ENCODE measurements around the gene TTC21B. TPM values are rescaled to one million over a fixed set of nuclear protein-coding genes. Genes with fewer than 3 reads are reported as not detected.
"Not testable (repeated sequence)": the region's sequence is repeated elsewhere in the genome, so short reads cannot be mapped to it uniquely, and the experiment has no call there.

TTC21B gene
- total RNA-seq, 1 experiment from 2014 or later: 14.7 TPM

GRCh38 chr2:165985120-165985519 lies 31.5 kb upstream of the TTC21B start:
- CTCF ChIA-PET: no interaction called here
- BruUV-seq (replicated peaks): no TSS peak
- no peak for DNase-seq
- intact Hi-C loops (cut with micrococcal nuclease; ENCODE audit: unreplicated experiment): no loop called here
- no peaks in the 10 kb centered on the region for H3K4me1 Mint-ChIP-seq (ENCODE audit: low read depth, unreplicated experiment)
- no peak overlapping the region for H3K27ac Mint-ChIP-seq (ENCODE audit: unreplicated experiment)
- H3K36me3 Mint-ChIP-seq (ENCODE audit: insufficient read depth, unreplicated experiment): no peaks in the 10 kb centered on the region
- no peak overlapping the region for H3K4me3 Mint-ChIP-seq (ENCODE audit: low read depth, unreplicated experiment)
- no peaks in the 10 kb centered on the region for H3K9me3 Mint-ChIP-seq (ENCODE audit: low read depth, unreplicated experiment)
- no peak for TF ChIP-seq CTCF (IDR thresholded peaks at IDR 0.05; ENCODE audit: unreplicated experiment)
- no peaks in the 10 kb centered on the region for H3K27me3 Mint-ChIP-seq (ENCODE audit: unreplicated experiment)

- H3K36me3 Mint-ChIP-seq (ENCODE audit: insufficient read depth, unreplicated experiment); H3K27me3 Mint-ChIP-seq (ENCODE audit: unreplicated experiment); H3K9me3 Mint-ChIP-seq (ENCODE audit: low read depth, unreplicated experiment); intact Hi-C loops (cut with micrococcal nuclease; ENCODE audit: unreplicated experiment); DNase-seq; H3K27ac Mint-ChIP-seq (ENCODE audit: unreplicated experiment); BruUV-seq (replicated peaks); CTCF ChIA-PET; H3K4me3 Mint-ChIP-seq (ENCODE audit: low read depth, unreplicated experiment): not testable (repeated sequence)
- peaks cover 10% of the 10 kb centered on the region for H3K4me1 Mint-ChIP-seq (ENCODE audit: low read depth, unreplicated experiment)
These were observed 18.6 kb upstream of the TTC21B start for GRCh38 chr2:165972161-165972560.

GRCh38 chr2:165970663-165971062 lies 17.1 kb upstream of the TTC21B start:
- Mint-ChIP-seq H3K27ac (ENCODE audit: unreplicated experiment) (no peak overlapping the region), H3K9me3 (ENCODE audit: low read depth, unreplicated experiment) (peaks cover 6% of the 10 kb centered on the region), H3K36me3 (ENCODE audit: insufficient read depth, unreplicated experiment) (no peaks in the 10 kb centered on the region), H3K4me3 (ENCODE audit: low read depth, unreplicated experiment) (no peak overlapping the region), H3K4me1 (ENCODE audit: low read depth, unreplicated experiment) (peaks cover 10% of the 10 kb centered on the region), H3K27me3 (ENCODE audit: unreplicated experiment) (no peaks in the 10 kb centered on the region)
- BruUV-seq (replicated peaks): no TSS peak
- DNase-seq: no peak
- intact Hi-C loops (cut with micrococcal nuclease; ENCODE audit: unreplicated experiment): no loop called here
- no peak for TF ChIP-seq CTCF (IDR thresholded peaks at IDR 0.05; ENCODE audit: unreplicated experiment)
- CTCF ChIA-PET: interaction anchor here (1.0 kb wide), 1 partner anchor 17 kb away, joined by 3 read pairs; the partner anchor contains the start of gene TTC21B

GRCh38 chr2:165969227-165969626 lies 15.7 kb upstream of the TTC21B start:
- no TSS peak for BruUV-seq (replicated peaks)
- H3K9me3 Mint-ChIP-seq (ENCODE audit: low read depth, unreplicated experiment): peaks cover 6% of the 10 kb centered on the region
- DNase-seq: no peak
- no peak overlapping the region for H3K27ac Mint-ChIP-seq (ENCODE audit: unreplicated experiment)
- H3K27me3 Mint-ChIP-seq (ENCODE audit: unreplicated experiment): no peaks in the 10 kb centered on the region
- CTCF ChIA-PET: no interaction called here
- no peaks in the 10 kb centered on the region for H3K36me3 Mint-ChIP-seq (ENCODE audit: insufficient read depth, unreplicated experiment)
- H3K4me1 Mint-ChIP-seq (ENCODE audit: low read depth, unreplicated experiment): peaks cover 10% of the 10 kb centered on the region
- no peak overlapping the region for H3K4me3 Mint-ChIP-seq (ENCODE audit: low read depth, unreplicated experiment)
- intact Hi-C loops (cut with micrococcal nuclease; ENCODE audit: unreplicated experiment): no loop called here
- no peak for TF ChIP-seq CTCF (IDR thresholded peaks at IDR 0.05; ENCODE audit: unreplicated experiment)

GRCh38 chr2:165967746-165968145 lies 14.2 kb upstream of the TTC21B start:
- no TSS peak for BruUV-seq (replicated peaks)
- TF ChIP-seq CTCF (IDR thresholded peaks at IDR 0.05; ENCODE audit: unreplicated experiment): no peak
- Mint-ChIP-seq H3K4me3 (ENCODE audit: low read depth, unreplicated experiment) (no peak overlapping the region), H3K27me3 (ENCODE audit: unreplicated experiment) (no peaks in the 10 kb centered on the region), H3K36me3 (ENCODE audit: insufficient read depth, unreplicated experiment) (no peaks in the 10 kb centered on the region), H3K9me3 (ENCODE audit: low read depth, unreplicated experiment) (no peaks in the 10 kb centered on the region), H3K4me1 (ENCODE audit: low read depth, unreplicated experiment) (peaks cover 5% of the 10 kb centered on the region), H3K27ac (ENCODE audit: unreplicated experiment) (no peak overlapping the region)
- intact Hi-C loops (cut with micrococcal nuclease; ENCODE audit: unreplicated experiment): no loop called here
- CTCF ChIA-PET: no interaction called here
- DNase-seq: no peak

All from Calu3 (cell line).